ENCODE data around the gene GMIP.
A peak's percentile ranks its signal among the peaks of the same experiment; 100 is the strongest.
"Not testable (repeated sequence)": the region's sequence is repeated elsewhere in the genome, so short reads cannot be mapped to it uniquely, and the experiment has no call there.

The GMIP gene

GRCh38 chr19:19602713-19603324 lies 40.6 kb downstream of the GMIP start:
- Histone ChIP-seq H3K4me3 (replicated peaks; ENCODE audit: low read depth, low read length) (no peak overlapping the region), H3K27me3 (replicated peaks; ENCODE audit: control insufficient read depth, insufficient read depth, low read length) (no peaks in the 10 kb centered on the region), H3K36me3 (ENCODE audit: control insufficient read depth, insufficient read depth, low read length) (no peaks in the 10 kb centered on the region; the same call in 1 of the 2 replicates)
- no peak for DNase-seq (ENCODE audit: extremely low read depth, insufficient read length)
- TF ChIP-seq CTCF (IDR thresholded peaks at IDR 0.05; ENCODE audit: insufficient read depth, low read length, poor library complexity, severe bottlenecking), result no peak

GRCh38 chr19:19602136-19602712 lies 41.2 kb downstream of the GMIP start:
- no peaks in the 10 kb centered on the region; the same call in 1 of the 2 replicates for H3K36me3 ChIP-seq (ENCODE audit: control insufficient read depth, insufficient read depth, low read length)

DNA sequence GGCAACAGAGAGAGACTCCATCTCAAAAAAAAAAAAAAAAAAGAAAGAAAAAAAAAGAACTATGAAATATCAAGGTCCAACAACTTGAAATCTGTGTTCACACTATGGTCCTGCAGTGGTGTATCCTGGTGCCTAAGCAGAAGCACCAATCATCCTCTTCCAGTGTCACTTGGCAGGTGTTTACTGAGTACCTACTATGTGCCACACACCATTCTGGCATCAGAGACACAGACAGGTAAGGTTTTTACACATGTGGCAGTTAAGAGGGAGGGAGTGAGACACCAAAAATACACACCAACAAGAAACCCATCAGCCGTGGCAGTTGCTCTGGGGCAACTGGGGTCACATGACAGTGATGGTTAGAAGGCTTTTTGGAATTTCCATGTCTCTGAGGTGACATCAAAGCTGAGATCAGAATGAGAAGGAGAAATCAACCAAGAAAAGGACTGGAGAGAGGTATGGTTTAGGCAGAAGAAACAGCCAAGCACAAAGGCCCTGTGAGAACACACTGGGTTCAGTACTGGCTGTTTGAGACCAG lies 42.6 kb downstream of the GMIP start:
- DNase-seq (ENCODE audit: extremely low read depth, insufficient read length), result peak; percentile 37
- no peaks in the 10 kb centered on the region for H3K27me3 ChIP-seq (replicated peaks; ENCODE audit: control insufficient read depth, insufficient read depth, low read length)

More at GRCh38 chr19:19602136-19602712, 41.2 kb downstream of the GMIP start:
- Histone ChIP-seq H3K4me3 (replicated peaks; ENCODE audit: low read depth, low read length) (no peak overlapping the region), H3K27me3 (replicated peaks; ENCODE audit: control insufficient read depth, insufficient read depth, low read length) (no peaks in the 10 kb centered on the region)
- TF ChIP-seq CTCF (IDR thresholded peaks at IDR 0.05; ENCODE audit: insufficient read depth, low read length, poor library complexity, severe bottlenecking), result no peak
- no peak for DNase-seq (ENCODE audit: extremely low read depth, insufficient read length)

DNA sequence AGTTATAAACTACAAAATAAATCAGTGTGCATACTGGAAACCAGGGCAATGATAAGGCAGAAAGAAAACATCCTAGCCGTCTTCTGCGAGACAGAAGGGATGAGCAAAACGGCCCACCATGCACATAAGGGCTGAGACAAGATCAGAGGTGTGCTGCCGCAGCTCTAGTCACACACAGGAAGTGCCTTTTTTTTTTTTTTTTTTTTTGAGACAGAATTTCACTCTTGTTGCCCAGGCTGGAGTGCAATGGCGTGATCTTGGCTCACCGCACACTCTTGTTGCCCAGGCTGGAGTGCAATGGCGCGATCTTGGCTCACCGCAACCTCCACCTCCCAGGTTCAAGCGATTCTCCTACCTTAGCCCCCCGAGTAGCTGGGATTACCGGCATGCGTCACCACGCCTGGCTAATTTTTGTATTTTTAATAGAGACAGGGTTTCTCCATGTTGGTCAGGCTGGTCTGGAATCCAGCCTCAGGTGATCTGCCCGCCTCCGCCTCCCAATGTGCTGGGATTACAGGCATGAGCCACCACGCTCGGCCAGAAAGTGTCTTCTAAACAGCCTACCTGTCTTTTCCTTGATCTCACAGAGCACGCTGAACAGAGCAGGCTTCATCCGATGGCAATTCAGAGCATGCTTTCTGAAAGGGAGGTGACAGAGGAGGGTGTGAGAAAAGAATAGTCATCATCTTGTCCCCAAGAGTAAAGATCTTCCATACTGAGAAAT lies 44.6 kb downstream of the GMIP start:
- not testable (repeated sequence) for H3K36me3 ChIP-seq (ENCODE audit: control insufficient read depth, insufficient read depth, low read length); H3K27me3 ChIP-seq (replicated peaks; ENCODE audit: control insufficient read depth, insufficient read depth, low read length); H3K4me3 ChIP-seq (replicated peaks; ENCODE audit: low read depth, low read length)
- peak; percentile 57 for DNase-seq (ENCODE audit: extremely low read depth, insufficient read length)

More for the DNA sequence above, 42.6 kb downstream of the GMIP start:
- Histone ChIP-seq H3K4me3 (replicated peaks; ENCODE audit: low read depth, low read length) (no peak overlapping the region), H3K36me3 (ENCODE audit: control insufficient read depth, insufficient read depth, low read length) (no peaks in the 10 kb centered on the region; the same call in 1 of the 2 replicates)
- TF ChIP-seq CTCF (IDR thresholded peaks at IDR 0.05; ENCODE audit: insufficient read depth, low read length, poor library complexity, severe bottlenecking), result no peak

GRCh38 chr19:19597809-19598306 lies 45.6 kb downstream of the GMIP start:
- no peak overlapping the region for H3K4me3 ChIP-seq (replicated peaks; ENCODE audit: low read depth, low read length)
- no peaks in the 10 kb centered on the region for H3K27me3 ChIP-seq (replicated peaks; ENCODE audit: control insufficient read depth, insufficient read depth, low read length)
- no peak for TF ChIP-seq CTCF (IDR thresholded peaks at IDR 0.05; ENCODE audit: insufficient read depth, low read length, poor library complexity, severe bottlenecking)
- peaks cover 5% of the 10 kb centered on the region for H3K36me3 ChIP-seq (ENCODE audit: control insufficient read depth, insufficient read depth, low read length)
- DNase-seq (ENCODE audit: extremely low read depth, insufficient read length), result peak; percentile 80

All from GM06990 (cell line).